ENCODE measurements around the gene PKN2.

PKN2 gene

DNA sequence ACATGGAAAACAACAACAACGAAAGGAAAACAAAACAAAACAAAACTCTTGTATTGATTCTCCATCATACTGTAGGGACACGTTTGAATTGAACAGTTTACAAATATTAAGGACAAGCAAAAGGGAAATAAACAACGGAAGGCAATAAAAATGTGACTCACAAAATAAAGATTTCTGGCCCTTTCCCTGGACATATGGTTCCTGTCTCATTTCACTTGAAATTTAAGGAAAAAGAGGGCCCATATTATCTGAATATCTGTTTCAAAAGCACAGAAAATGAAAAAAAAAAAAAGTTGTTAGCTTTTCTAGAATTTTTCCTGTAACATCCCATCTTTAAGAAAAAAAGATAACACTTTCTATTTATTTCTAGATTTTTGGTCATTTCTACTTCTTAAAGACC, 3.6 kb upstream of the PKN2 start:
- no peaks in the 10 kb centered on the region for H3K36me3 ChIP-seq (ENCODE audit: insufficient read depth, low read length)
- H3K4me1 ChIP-seq (ENCODE audit: control insufficient read depth, insufficient read depth, low read length, unreplicated experiment): peaks cover 8% of the 10 kb centered on the region
- no peak overlapping the region for H3K4me3 ChIP-seq (ENCODE audit: low read depth, low read length)
- no peaks in the 10 kb centered on the region for H3K27me3 ChIP-seq (ENCODE audit: insufficient read depth, low read length)
- H3K27ac ChIP-seq (ENCODE audit: low read depth, low read length): no peak overlapping the region
- no peak overlapping the region for H2AFZ ChIP-seq (ENCODE audit: low read length, unreplicated experiment)
- H3K79me2 ChIP-seq (ENCODE audit: control insufficient read depth, insufficient read depth, low read length, unreplicated experiment): peaks cover 17% of the 10 kb centered on the region

DNA sequence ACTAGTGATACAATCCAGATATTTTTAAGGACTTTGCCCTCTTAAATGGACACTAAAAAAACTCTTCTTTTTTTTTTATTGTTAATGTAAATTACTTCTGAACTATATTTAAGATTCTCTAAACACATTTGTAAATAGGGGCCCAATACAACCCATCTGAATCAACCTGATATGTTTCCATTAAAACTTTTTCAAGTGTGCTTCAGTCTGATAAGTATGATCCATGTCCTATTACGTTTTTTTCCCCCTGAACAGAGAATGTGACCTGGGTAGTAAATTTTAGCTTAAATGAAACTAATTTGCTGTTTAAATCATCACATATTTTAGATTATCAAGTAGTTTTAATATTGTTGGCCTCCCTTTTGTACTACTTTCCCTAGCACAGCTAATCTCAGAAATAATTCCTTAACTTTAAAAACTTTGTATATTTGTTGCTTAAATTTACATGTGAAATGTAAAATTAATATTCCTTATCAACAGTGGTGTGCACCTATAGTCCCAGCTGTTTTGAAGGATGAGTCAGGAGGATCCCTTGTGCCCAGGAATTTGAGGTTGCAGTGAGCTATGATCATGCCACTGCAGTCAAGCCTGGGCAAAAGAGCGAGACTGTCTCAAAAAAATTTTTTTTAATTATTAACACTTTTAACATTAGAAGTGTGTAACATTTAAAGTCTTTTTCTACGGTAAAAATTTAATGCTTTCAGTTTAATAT, 3.0 kb upstream of the PKN2 start:
- Histone ChIP-seq H3K4me3 (ENCODE audit: low read depth, low read length) (no peak overlapping the region), H3K4me1 (ENCODE audit: control insufficient read depth, insufficient read depth, low read length, unreplicated experiment) (peaks cover 8% of the 10 kb centered on the region), H3K79me2 (ENCODE audit: control insufficient read depth, insufficient read depth, low read length, unreplicated experiment) (peaks cover 23% of the 10 kb centered on the region), H3K27me3 (ENCODE audit: insufficient read depth, low read length) (no peaks in the 10 kb centered on the region), H3K27ac (ENCODE audit: low read depth, low read length) (no peak overlapping the region), H3K36me3 (ENCODE audit: insufficient read depth, low read length) (no peaks in the 10 kb centered on the region), H2AFZ (ENCODE audit: low read length, unreplicated experiment) (no peak overlapping the region)

DNA sequence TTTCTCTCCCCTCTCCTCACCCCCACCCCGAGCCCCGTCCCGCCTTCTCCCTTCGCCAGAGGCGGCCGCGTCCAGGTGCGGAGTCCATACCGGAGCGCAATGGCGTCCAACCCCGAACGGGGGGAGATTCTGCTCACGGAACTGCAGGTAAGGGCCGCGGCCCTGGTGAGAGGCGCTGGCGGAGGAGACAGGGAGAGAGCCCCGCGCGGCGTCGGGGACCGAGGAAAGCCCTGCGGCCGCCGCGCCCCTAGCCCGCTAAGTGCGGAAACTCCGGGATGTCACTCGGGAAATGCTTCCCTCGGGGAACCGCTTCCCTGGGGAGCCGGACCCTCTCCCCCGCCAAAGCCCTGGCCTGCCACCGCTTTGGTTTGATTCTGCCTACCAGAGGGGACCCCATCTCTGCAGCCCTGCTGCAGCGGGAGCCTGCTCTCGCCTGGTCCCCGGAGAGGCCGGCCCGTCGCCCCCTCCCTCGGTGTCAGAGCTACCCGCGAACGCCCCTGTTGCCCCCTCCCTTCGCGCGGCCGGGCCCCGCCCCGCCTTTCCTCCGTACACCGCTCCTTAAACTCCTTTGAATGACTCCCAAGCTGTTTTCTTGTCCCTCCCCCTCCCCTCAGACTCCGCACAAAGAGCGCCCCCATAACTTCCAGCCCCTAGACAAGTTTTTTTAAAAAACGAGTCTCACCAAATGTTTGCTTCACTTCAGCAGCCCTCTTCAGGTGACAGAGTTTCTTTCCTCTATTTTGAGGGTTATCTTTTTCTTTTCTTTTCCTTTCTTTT, 597 bp downstream of the PKN2 start:
- peak overlapping the region; percentile 88 for H2AFZ ChIP-seq (ENCODE audit: low read length, unreplicated experiment)
- H3K27me3 ChIP-seq (ENCODE audit: insufficient read depth, low read length): no peaks in the 10 kb centered on the region
- peaks cover 21% of the 10 kb centered on the region for H3K4me1 ChIP-seq (ENCODE audit: control insufficient read depth, insufficient read depth, low read length, unreplicated experiment)
- peak overlapping the region; percentile 79 for H3K27ac ChIP-seq (ENCODE audit: low read depth, low read length)
- H3K4me3 ChIP-seq (ENCODE audit: low read depth, low read length): peak overlapping the region; percentile 95
- no peaks in the 10 kb centered on the region for H3K36me3 ChIP-seq (ENCODE audit: insufficient read depth, low read length)
- peaks cover 57% of the 10 kb centered on the region for H3K79me2 ChIP-seq (ENCODE audit: control insufficient read depth, insufficient read depth, low read length, unreplicated experiment)

DNA sequence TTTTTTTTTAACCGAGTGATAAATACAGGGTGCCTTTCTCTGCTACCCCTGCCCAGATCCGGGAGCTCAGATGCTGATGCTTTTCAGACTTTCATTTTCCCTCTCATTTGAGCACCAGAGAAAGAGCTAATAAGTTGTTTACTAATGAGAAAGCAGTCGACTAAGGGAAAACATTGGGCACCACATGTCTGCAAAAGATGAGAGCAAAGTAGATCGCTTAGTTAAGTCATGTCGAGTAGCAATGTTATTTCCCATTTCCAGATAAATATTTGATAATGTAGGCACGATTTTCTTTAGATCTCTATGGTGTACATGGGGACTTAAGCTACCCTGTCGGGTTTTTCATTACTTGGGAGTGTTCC, 1.2 kb downstream of the PKN2 start:
- H3K27ac ChIP-seq (ENCODE audit: low read depth, low read length): peak overlapping the region; percentile 79
- no peaks in the 10 kb centered on the region for H3K27me3 ChIP-seq (ENCODE audit: insufficient read depth, low read length)
- H3K36me3 ChIP-seq (ENCODE audit: insufficient read depth, low read length): no peaks in the 10 kb centered on the region
- H3K4me1 ChIP-seq (ENCODE audit: control insufficient read depth, insufficient read depth, low read length, unreplicated experiment): peaks cover 21% of the 10 kb centered on the region
- peak overlapping the region; percentile 88 for H2AFZ ChIP-seq (ENCODE audit: low read length, unreplicated experiment)
- H3K79me2 ChIP-seq (ENCODE audit: control insufficient read depth, insufficient read depth, low read length, unreplicated experiment): peaks cover 63% of the 10 kb centered on the region
- peak overlapping the region; percentile 95 for H3K4me3 ChIP-seq (ENCODE audit: low read depth, low read length)

DNA sequence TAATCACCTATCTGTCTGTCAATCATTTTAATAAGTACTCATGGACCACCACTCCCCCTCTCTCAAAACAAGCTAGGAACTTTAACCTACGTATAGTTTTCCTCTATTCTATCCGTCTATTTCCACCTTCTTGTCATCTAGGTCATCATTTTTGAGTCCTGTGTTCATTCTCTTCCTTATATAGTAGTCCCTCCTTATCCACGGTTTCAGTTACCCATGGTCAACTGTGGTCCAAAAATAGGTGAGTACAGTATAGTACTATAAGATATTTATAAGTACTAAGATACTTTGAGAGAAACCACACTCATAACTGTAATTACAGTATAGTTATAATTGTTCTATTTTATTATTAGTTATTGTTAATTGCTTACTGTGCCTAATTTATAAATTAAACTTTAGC, 7.5 kb downstream of the PKN2 start:
- Histone ChIP-seq H3K27me3 (ENCODE audit: insufficient read depth, low read length) (no peaks in the 10 kb centered on the region), H3K4me1 (ENCODE audit: control insufficient read depth, insufficient read depth, low read length, unreplicated experiment) (peaks cover 24% of the 10 kb centered on the region), H3K4me3 (ENCODE audit: low read depth, low read length) (no peak overlapping the region), H3K27ac (ENCODE audit: low read depth, low read length) (no peak overlapping the region), H3K36me3 (ENCODE audit: insufficient read depth, low read length) (0 out of 2 replicates have a peak, but pooled peaks cover 10% of the 10 kb centered on the region), H3K79me2 (ENCODE audit: control insufficient read depth, insufficient read depth, low read length, unreplicated experiment) (peaks cover 88% of the 10 kb centered on the region), H2AFZ (ENCODE audit: low read length, unreplicated experiment) (no peak overlapping the region)

DNA sequence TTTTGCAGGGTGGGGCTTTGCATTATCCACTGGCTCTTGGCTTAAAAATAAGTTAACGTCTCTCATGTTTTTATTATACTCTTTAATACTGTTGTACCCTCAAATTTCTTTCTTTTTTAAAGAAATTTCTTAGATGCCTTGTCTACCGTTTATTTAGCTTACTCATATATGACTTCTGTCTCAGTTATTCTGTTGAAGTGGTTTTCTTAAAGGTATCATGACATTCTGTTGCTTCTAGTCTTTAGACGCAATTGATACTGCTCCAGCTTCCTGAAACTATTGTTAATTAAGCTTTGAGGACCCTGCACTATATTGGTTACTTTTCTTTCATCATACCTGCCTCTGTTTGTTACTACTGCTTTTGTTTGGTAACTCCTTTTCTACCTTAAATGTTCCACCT, 11.7 kb downstream of the PKN2 start:
- Histone ChIP-seq H3K27me3 (ENCODE audit: insufficient read depth, low read length) (no peaks in the 10 kb centered on the region), H3K79me2 (ENCODE audit: control insufficient read depth, insufficient read depth, low read length, unreplicated experiment) (peaks cover 85% of the 10 kb centered on the region), H3K27ac (ENCODE audit: low read depth, low read length) (peak overlapping the region; percentile 50), H3K36me3 (ENCODE audit: insufficient read depth, low read length) (0 out of 2 replicates have a peak, but pooled peaks cover 10% of the 10 kb centered on the region), H3K4me1 (ENCODE audit: control insufficient read depth, insufficient read depth, low read length, unreplicated experiment) (peaks cover 35% of the 10 kb centered on the region), H3K4me3 (ENCODE audit: low read depth, low read length) (peak overlapping the region; percentile 38), H2AFZ (ENCODE audit: low read length, unreplicated experiment) (no peak overlapping the region)

DNA sequence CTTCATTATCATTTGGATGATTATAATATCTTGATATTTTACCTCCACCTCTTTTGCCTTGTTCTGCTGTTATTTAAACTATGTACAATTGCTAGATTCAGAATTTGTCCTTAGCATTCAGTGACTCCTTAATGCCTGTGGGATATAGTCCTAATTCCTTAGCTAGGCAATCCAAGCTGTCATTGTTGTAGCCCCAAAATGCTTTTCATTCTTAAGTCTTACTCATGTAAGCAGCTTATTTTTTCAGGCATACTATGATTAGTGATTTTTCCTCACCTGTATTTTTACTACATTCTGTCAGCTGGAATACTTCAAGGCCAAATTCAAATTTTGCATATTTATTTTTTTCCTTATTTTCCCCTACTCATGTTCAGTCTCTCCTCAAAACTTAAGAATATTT, 13.4 kb downstream of the PKN2 start:
- Histone ChIP-seq H2AFZ (ENCODE audit: low read length, unreplicated experiment) (no peak overlapping the region), H3K4me1 (ENCODE audit: control insufficient read depth, insufficient read depth, low read length, unreplicated experiment) (peaks cover 42% of the 10 kb centered on the region), H3K4me3 (ENCODE audit: low read depth, low read length) (no peak overlapping the region), H3K27ac (ENCODE audit: low read depth, low read length) (no peak overlapping the region), H3K27me3 (ENCODE audit: insufficient read depth, low read length) (no peaks in the 10 kb centered on the region), H3K36me3 (ENCODE audit: insufficient read depth, low read length) (0 out of 2 replicates have a peak, but pooled peaks cover 10% of the 10 kb centered on the region), H3K79me2 (ENCODE audit: control insufficient read depth, insufficient read depth, low read length, unreplicated experiment) (peaks cover 88% of the 10 kb centered on the region)

DNA sequence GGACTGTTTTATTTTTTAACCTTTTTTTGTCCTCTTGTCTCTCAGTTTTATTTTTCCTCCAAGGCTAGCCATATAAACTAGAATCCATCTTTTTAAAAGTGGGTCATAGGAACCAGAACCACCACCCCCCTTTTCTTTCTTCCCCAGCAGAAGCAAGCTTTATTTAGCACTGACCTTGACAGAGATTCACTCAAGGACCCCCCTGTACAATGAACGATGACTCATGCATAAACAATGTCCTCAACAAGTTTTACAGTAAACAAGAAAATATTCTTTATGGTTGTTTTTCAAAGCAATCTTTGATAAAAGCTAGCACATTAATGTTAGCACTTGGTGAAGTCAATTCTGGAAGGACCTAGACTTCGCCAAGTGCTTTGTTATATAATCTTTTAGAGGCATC, 14.1 kb downstream of the PKN2 start:
- Histone ChIP-seq H3K27me3 (ENCODE audit: insufficient read depth, low read length) (no peaks in the 10 kb centered on the region), H3K79me2 (ENCODE audit: control insufficient read depth, insufficient read depth, low read length, unreplicated experiment) (peaks cover 90% of the 10 kb centered on the region), H3K27ac (ENCODE audit: low read depth, low read length) (no peak overlapping the region)

DNA sequence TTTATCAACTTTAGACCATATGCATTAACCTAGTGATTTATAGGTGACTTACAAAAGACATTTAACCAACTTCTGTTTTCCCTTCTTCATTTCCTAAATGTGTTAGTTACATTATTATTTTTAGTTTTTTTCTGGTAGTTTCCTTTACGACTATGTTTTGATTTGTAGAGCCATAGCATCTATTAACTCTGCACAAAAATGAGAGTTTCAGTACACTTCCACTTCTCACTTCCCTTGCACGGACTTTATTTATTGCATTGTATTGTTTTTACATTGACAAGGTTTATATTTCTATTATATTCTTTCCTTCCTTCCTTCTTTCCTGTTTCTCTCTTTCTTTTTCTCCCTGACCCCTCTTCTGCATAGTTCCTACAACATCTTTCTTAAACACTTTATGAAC, 14.7 kb downstream of the PKN2 start:
- Histone ChIP-seq H3K27me3 (ENCODE audit: insufficient read depth, low read length) (no peaks in the 10 kb centered on the region), H3K27ac (ENCODE audit: low read depth, low read length) (no peak overlapping the region), H3K79me2 (ENCODE audit: control insufficient read depth, insufficient read depth, low read length, unreplicated experiment) (peaks cover 87% of the 10 kb centered on the region), H3K4me3 (ENCODE audit: low read depth, low read length) (no peak overlapping the region), H3K4me1 (ENCODE audit: control insufficient read depth, insufficient read depth, low read length, unreplicated experiment) (peaks cover 42% of the 10 kb centered on the region), H2AFZ (ENCODE audit: low read length, unreplicated experiment) (no peak overlapping the region), H3K36me3 (ENCODE audit: insufficient read depth, low read length) (0 out of 2 replicates have a peak, but pooled peaks cover 8% of the 10 kb centered on the region)

More for the DNA sequence above, 14.1 kb downstream of the PKN2 start:
- Histone ChIP-seq H3K4me3 (ENCODE audit: low read depth, low read length) (no peak overlapping the region; the same call in 1 of the 2 replicates), H2AFZ (ENCODE audit: low read length, unreplicated experiment) (no peak overlapping the region), H3K36me3 (ENCODE audit: insufficient read depth, low read length) (0 out of 2 replicates have a peak, but pooled peaks cover 10% of the 10 kb centered on the region), H3K4me1 (ENCODE audit: control insufficient read depth, insufficient read depth, low read length, unreplicated experiment) (peaks cover 42% of the 10 kb centered on the region)

DNA sequence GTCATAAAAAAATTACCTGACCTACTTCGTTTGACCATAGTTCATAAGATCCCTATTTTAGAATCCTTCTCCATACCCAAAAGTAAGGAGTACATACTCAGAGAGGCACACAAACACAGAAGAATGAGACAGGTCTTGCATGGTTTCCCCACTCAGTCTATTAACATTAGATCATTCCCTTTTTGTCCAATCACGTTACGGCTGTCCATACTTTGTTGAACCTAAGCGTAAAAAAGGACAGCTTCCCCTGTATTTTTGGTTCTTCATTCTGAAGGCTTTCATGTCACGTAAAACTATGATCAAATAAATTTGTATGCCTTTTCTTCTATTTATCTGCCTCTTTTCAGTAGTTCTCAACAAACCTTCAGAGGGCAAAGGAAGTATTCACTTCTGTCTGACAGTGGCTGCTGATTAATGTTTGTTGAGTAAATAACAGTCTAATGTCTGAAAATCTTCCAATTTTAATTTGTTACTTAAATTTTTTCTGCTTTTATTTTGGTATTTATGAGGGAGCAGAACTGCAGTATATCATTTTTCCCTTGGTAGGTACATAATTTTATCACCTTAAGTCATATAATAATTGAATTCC, 16.4 kb downstream of the PKN2 start:
- Histone ChIP-seq H3K79me2 (ENCODE audit: control insufficient read depth, insufficient read depth, low read length, unreplicated experiment) (peaks cover 85% of the 10 kb centered on the region), H3K27ac (ENCODE audit: low read depth, low read length) (no peak overlapping the region), H3K27me3 (ENCODE audit: insufficient read depth, low read length) (no peaks in the 10 kb centered on the region), H2AFZ (ENCODE audit: low read length, unreplicated experiment) (no peak overlapping the region), H3K4me1 (ENCODE audit: control insufficient read depth, insufficient read depth, low read length, unreplicated experiment) (peaks cover 39% of the 10 kb centered on the region), H3K4me3 (ENCODE audit: low read depth, low read length) (no peak overlapping the region), H3K36me3 (ENCODE audit: insufficient read depth, low read length) (no peaks in the 10 kb centered on the region)
